A549 (cell line): ENCODE measurements around the gene DZANK1. TPM values are rescaled to one million over a fixed set of nuclear protein-coding genes. Genes with fewer than 3 reads are reported as not detected.
A peak's percentile ranks its signal among the peaks of the same experiment; 100 is the strongest.
"Not testable (repeated sequence)": the region's sequence is repeated elsewhere in the genome, so short reads cannot be mapped to it uniquely, and the experiment has no call there.

Source experiments
- ATAC-seq, 2 experiments: fragments of 200-7000 bp in 1 of 2; fragments of >200 bp in 1 of 2; cut with Nextera tagmentation in 1 of 2; cut with Tn5 transposase in 1 of 2; 3 replicates each; pipeline versions ENCODE4 v1.8.0 to v1.9.1; 2018 to 2020; ENCODE audit warnings: mild to moderate bottlenecking in 1 of 2, moderate library complexity in 1 of 2
- CTCF ChIA-PET: fragments of 300-600 bp; sonication (Branson Sonifier 250); formaldehyde crosslinking; extraction: SDS; loops from one replicate; lab custom pipeline; 2021; ENCODE audit warnings: antibody characterized with exemption, inconsistent platforms; lab: Yijun Ruan, JAX
- POLR2A ChIA-PET: fragments of 350-600 bp; formaldehyde crosslinking; extraction: SDS; loops from one replicate; lab custom pipeline; 2021; ENCODE audit warnings: antibody characterized with exemption, inconsistent platforms; lab: Yijun Ruan, JAX
- DNase-seq, 2 experiments: peaks; one replicate each; pipeline versions ENCODE4 v3.0.0 to v3.0.0-alpha.2; 2011 to 2016; ENCODE audit warnings: low read depth in 1 of 2, low spot score in 1 of 2
- FAIRE-seq: peaks from 2 replicates; lab custom pipeline; 2011; peaks lifted over from hg19 to GRCh38; lab: Jason Lieb, UNC
- H3K27ac ChIP-seq, 2 experiments: fragments of >200 bp; sonication (Bioruptor Twin); formaldehyde crosslinking; 3 replicates each; pipeline ENCODE4 v1.5.1; 2016 to 2017
- H3K4me1 ChIP-seq: fragments of >200 bp; sonication (Bioruptor Twin); formaldehyde crosslinking; 3 replicates; pipeline ENCODE4 v1.6.1; 2016
- H3K4me2 ChIP-seq: fragments of >200 bp; sonication (Bioruptor Twin); formaldehyde crosslinking; 3 replicates; pipeline ENCODE4 v1.6.1; 2016
- H3K4me3 ChIP-seq: fragments of >200 bp; sonication (Bioruptor Twin); formaldehyde crosslinking; 3 replicates; pipeline ENCODE4 v1.5.1; 2016
- H3K9me3 ChIP-seq: fragments of >200 bp; sonication (Bioruptor Twin); formaldehyde crosslinking; 3 replicates; pipeline ENCODE4 v1.6.1; 2016
- ZC3H11A ChIP-seq: fragments of 450-650 bp; IDR thresholded peaks from 2 replicates; pipeline ENCODE4 v1.6.1; 2014; ENCODE audit warnings: antibody characterized with exemption, mild to moderate bottlenecking
- WGBS: methylation state at CpG from one replicate; pipeline ENCODE4 v1.1.6; 2017; ENCODE audit errors: missing lambda C conversion rate; 5-methylcytosine and 5-hydroxymethylcytosine counted together
- polyA plus RNA-seq, 4 experiments: library from polyadenylated mRNA; depleted of rRNA in 3 of 4; stranded (reverse); fragments of >200 nt; fragmentation: RNase III in 1 of 4; extraction: RNeasy Plus Mini Kit Qiagen cat#74134 plus additional on column Dnase treatment in 1 of 4; gene quantifications; 2 replicates in 3 of 4; 3 replicates in 1 of 4; pipeline ENCODE4 v1.2.3, GENCODE V29; 2011 to 2017
- small RNA-seq, 6 experiments: library from RNA; depleted of rRNA; stranded (forward); fragments of <200 nt; gene quantifications; one replicate each; pipeline ENCODE3, GENCODE V24; 2012

DZANK1 gene
- polyA plus RNA-seq, 2 of the 4 experiments (the other 2 are of a cell fraction), result 3.5 to 5.1 TPM

DNA sequence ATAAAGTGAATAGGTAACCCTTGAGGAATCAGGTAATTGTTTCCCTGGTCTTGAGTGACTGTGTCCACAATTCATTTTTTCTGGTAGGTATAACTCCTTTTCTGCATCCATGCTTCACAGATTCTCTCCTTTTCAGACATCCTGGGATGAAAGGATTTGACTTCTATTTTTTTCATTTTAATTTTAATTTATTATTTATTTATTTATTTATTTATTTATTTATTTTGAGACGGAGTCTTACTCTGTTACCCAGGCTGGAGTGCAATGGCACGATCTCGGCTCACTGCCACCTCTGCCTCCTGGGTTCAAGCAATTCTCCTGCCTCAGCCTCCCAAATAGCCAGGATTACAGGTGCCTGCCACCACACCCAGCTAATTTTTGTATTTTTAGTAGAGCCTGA is 117.1 kb downstream of the DZANK1 start:
- not testable (repeated sequence) for DNase-seq, ATAC-seq, H3K27ac ChIP-seq, H3K9me3 ChIP-seq, H3K4me2 ChIP-seq, H3K4me3 ChIP-seq
- CTCF ChIA-PET, result interaction anchor here (0.9 kb wide), 1 partner anchor 9 kb away, joined by 3 read pairs; no protein-coding TSS in a partner anchor
- WGBS, result 29% methylated on average over 3 of the region's 3 CpGs
- peak; percentile 50 for TF ChIP-seq ZC3H11A
- TF ChIP-seq, all 56 proteins: peak for 1; not testable (repeated sequence) for 55
- H3K4me1 ChIP-seq, POLR2A ChIA-PET, FAIRE-seq: not testable (repeated sequence)

Small RNA genes lying within 50 kb of the gene (small RNA-seq; reads per million reads assigned to genes)
- gene MIR3192 (0 reads per million in 6 experiments), gene RNA5SP476 (0 reads per million in 6 experiments)

Other genes starting within 250 kb of the DZANK1 start
- gene ZNF133, start 178.5 kb downstream of the DZANK1 start, polyA plus RNA-seq (2011; rRNA removed), result 11.6 and 16.6 TPM in 2 replicates
- 9.2 to 11.0 TPM (median 9.8 TPM) in 3 replicates for gene ZNF133, start 178.5 kb downstream of the DZANK1 start, polyA plus RNA-seq (2017; fragmentation: RNase III; extraction: RNeasy Plus Mini Kit Qiagen cat#74134 plus additional on column Dnase treatment)
- gene POLR3F, start 360 bp upstream of the DZANK1 start, polyA plus RNA-seq (2011; rRNA removed), result 13.6 and 20.7 TPM in 2 replicates
- 21.8 to 23.7 TPM (median 22.6 TPM) in 3 replicates for gene POLR3F, start 360 bp upstream of the DZANK1 start, polyA plus RNA-seq (2017; fragmentation: RNase III; extraction: RNeasy Plus Mini Kit Qiagen cat#74134 plus additional on column Dnase treatment)
- 35.1 and 41.1 TPM in 2 replicates for gene RBBP9, start 30.2 kb upstream of the DZANK1 start, polyA plus RNA-seq (2011; rRNA removed)
- gene RBBP9, start 30.2 kb upstream of the DZANK1 start, polyA plus RNA-seq (2017; fragmentation: RNase III; extraction: RNeasy Plus Mini Kit Qiagen cat#74134 plus additional on column Dnase treatment), result 18.6 to 21.5 TPM (median 20.7 TPM) in 3 replicates
- 158 and 186 TPM in 2 replicates for gene SEC23B, start 40.9 kb upstream of the DZANK1 start, polyA plus RNA-seq (2011; rRNA removed)
- 71.4 to 74.8 TPM (median 72.2 TPM) in 3 replicates for gene SEC23B, start 40.9 kb upstream of the DZANK1 start, polyA plus RNA-seq (2017; fragmentation: RNase III; extraction: RNeasy Plus Mini Kit Qiagen cat#74134 plus additional on column Dnase treatment)
- gene SMIM26, start 100.4 kb upstream of the DZANK1 start, polyA plus RNA-seq (2011; rRNA removed), result 291 and 338 TPM in 2 replicates
- gene SMIM26, start 100.4 kb upstream of the DZANK1 start, polyA plus RNA-seq (2017; fragmentation: RNase III; extraction: RNeasy Plus Mini Kit Qiagen cat#74134 plus additional on column Dnase treatment), result 202 to 209 TPM (median 207 TPM) in 3 replicates
- gene DTD1, start 121.0 kb upstream of the DZANK1 start, polyA plus RNA-seq (2011; rRNA removed), result 74.7 and 99.3 TPM in 2 replicates
- gene DTD1, start 121.0 kb upstream of the DZANK1 start, polyA plus RNA-seq (2017; fragmentation: RNase III; extraction: RNeasy Plus Mini Kit Qiagen cat#74134 plus additional on column Dnase treatment), result 72.5 to 76.3 TPM (median 72.8 TPM) in 3 replicates